ENCODE results near the gene BSG. TPM values are rescaled to one million over a fixed set of nuclear protein-coding genes. Genes with fewer than 3 reads are reported as not detected.
A peak's percentile ranks its signal among the peaks of the same experiment; 100 is the strongest.

Gene BSG
- total RNA-seq, 6 donors from 2014 or later, result 222 to 429 (median 387) TPM

- H3K27ac ChIP-seq, result peak overlapping the region; percentile 74 to 85 (median 78)
- DNase-seq (no peak), ATAC-seq (ENCODE audit: low FRiP score in 2 of 2) (no peak)
- 73 to 77% methylated on average over 12 to 13 of the region's 13 CpGs for WGBS, 2 donors
- peaks cover 25 to 43% (median 40%) of the 10 kb centered on the region in 4 donors for H3K4me1 ChIP-seq
- H3K36me3 ChIP-seq, result no peaks in the 10 kb centered on the region
- H3K4me3 ChIP-seq, result peak overlapping the region in 2 of 4 donors; percentile 29 to 45
- TF ChIP-seq CTCF (IDR thresholded peaks at IDR 0.05) (no peak), POLR2A (IDR thresholded peaks at IDR 0.05) (no peak), EP300 (IDR thresholded peaks at IDR 0.05) (no peak)
- H3K9me3 ChIP-seq, result no peaks in the 10 kb centered on the region
- H3K27me3 ChIP-seq, result peaks cover 0 to 6% (median 0%) of the 10 kb centered on the region in 4 donors
Observed at GRCh38 chr19:611481-611868, 39.1 kb downstream of the BSG start.

- 90 to 93% methylated on average over 30 of the region's 33 CpGs for WGBS, 2 donors
Observed at GRCh38 chr19:612941-613340, 40.5 kb downstream of the BSG start.

GRCh38 chr19:613732-614567 is 41.6 kb downstream of the BSG start:
- peaks cover 19 to 41% (median 29%) of the 10 kb centered on the region in 4 donors for H3K4me1 ChIP-seq
- DNase-seq (peak in 1 of 2 donors; percentile 79), ATAC-seq (ENCODE audit: low FRiP score in 2 of 2) (no peak)
- WGBS, 2 donors, result 84 to 88% methylated on average over 34 to 41 of the region's 54 CpGs
- H3K27ac ChIP-seq, result no peak overlapping the region
- H3K36me3 ChIP-seq, result peaks cover 9 to 23% (median 17%) of the 10 kb centered on the region in 4 donors
- H3K4me3 ChIP-seq, result no peak overlapping the region
- TF ChIP-seq CTCF (IDR thresholded peaks at IDR 0.05), result no peak
- no peak for TF ChIP-seq EP300 (IDR thresholded peaks at IDR 0.05)
- TF ChIP-seq POLR2A (IDR thresholded peaks at IDR 0.05), result no peak
- no peak for TF ChIP-seq POLR2AphosphoS5 (IDR thresholded peaks at IDR 0.05)
- H3K27me3 ChIP-seq, result peaks cover 0 to 7% (median 0%) of the 10 kb centered on the region in 4 donors
- H3K9me3 ChIP-seq, result no peaks in the 10 kb centered on the region

More at GRCh38 chr19:612941-613340, 40.5 kb downstream of the BSG start:
- no peak for TF ChIP-seq CTCF (IDR thresholded peaks at IDR 0.05)
- TF ChIP-seq POLR2AphosphoS5 (IDR thresholded peaks at IDR 0.05), result no peak
- TF ChIP-seq EP300 (IDR thresholded peaks at IDR 0.05), result no peak
- TF ChIP-seq POLR2A (IDR thresholded peaks at IDR 0.05), result no peak
- DNase-seq (peak in 1 of 2 donors; percentile 72), ATAC-seq (ENCODE audit: low FRiP score in 2 of 2) (no peak)
- Histone ChIP-seq H3K4me3 (no peak overlapping the region), H3K4me1 (peaks cover 25 to 47% (median 39%) of the 10 kb centered on the region in 4 donors), H3K9me3 (no peaks in the 10 kb centered on the region), H3K27me3 (peaks cover 0 to 7% (median 0%) of the 10 kb centered on the region in 4 donors), H3K27ac (no peak overlapping the region), H3K36me3 (peaks cover 0 to 13% (median 8%) of the 10 kb centered on the region in 4 donors)

- DNase-seq (peak in 1 of 2 donors; percentile 86), ATAC-seq (ENCODE audit: low FRiP score in 2 of 2) (peak in 1 of 2 donors; percentile 16)
- H3K4me3 ChIP-seq, result no peak overlapping the region
- peaks cover 16 to 40% (median 33%) of the 10 kb centered on the region in 4 donors for H3K36me3 ChIP-seq
- H3K27ac ChIP-seq, result no peak overlapping the region
- 59 to 82% methylated on average over 6 to 11 of the region's 33 CpGs for WGBS, 2 donors
- TF ChIP-seq POLR2AphosphoS5 (IDR thresholded peaks at IDR 0.05) (no peak), POLR2A (IDR thresholded peaks at IDR 0.05) (no peak), CTCF (IDR thresholded peaks at IDR 0.05) (no peak), EP300 (IDR thresholded peaks at IDR 0.05) (no peak)
- H3K27me3 ChIP-seq, result peaks cover 0 to 7% (median 0%) of the 10 kb centered on the region in 4 donors
- no peaks in the 10 kb centered on the region for H3K9me3 ChIP-seq
- H3K4me1 ChIP-seq, result peaks cover 6 to 24% (median 12%) of the 10 kb centered on the region in 4 donors
Observed at GRCh38 chr19:615619-616018, 43.2 kb downstream of the BSG start.
